ENCODE data around the gene IGSF21. TPM values are rescaled to one million over a fixed set of nuclear protein-coding genes. Genes with fewer than 3 reads are reported as not detected.

IGSF21 gene
- total RNA-seq, 4 donors from 2014 or later, result 1.2 to 19.1 (median 1.9) TPM; not detected in 1

GRCh38 chr1:18155881-18156385 is 48.3 kb downstream of the IGSF21 start:
- no peak for DNase-seq

GRCh38 chr1:18157352-18157751 is 49.8 kb downstream of the IGSF21 start:
- no peak for TF ChIP-seq CTCF (IDR thresholded peaks at IDR 0.05)
- no peak for TF ChIP-seq POLR2A (IDR thresholded peaks at IDR 0.05)
- intact Hi-C loops (cut with DNase I; ENCODE audit: low total_unique reads), result no loop called here
- Histone ChIP-seq H3K4me3 (no peak overlapping the region), H3K27me3 (no peaks in the 10 kb centered on the region), H3K9me3 (no peaks in the 10 kb centered on the region), H3K36me3 (no peaks in the 10 kb centered on the region), H3K27ac (no peak overlapping the region), H3K4me1 (no peaks in the 10 kb centered on the region)
- no peak for DNase-seq

More at GRCh38 chr1:18155881-18156385, 48.3 kb downstream of the IGSF21 start:
- H3K27ac ChIP-seq, result no peak overlapping the region
- no peak overlapping the region for H3K4me3 ChIP-seq
- no peaks in the 10 kb centered on the region for H3K4me1 ChIP-seq
- H3K9me3 ChIP-seq, result no peaks in the 10 kb centered on the region
- H3K36me3 ChIP-seq, result no peaks in the 10 kb centered on the region
- H3K27me3 ChIP-seq, result no peaks in the 10 kb centered on the region
- intact Hi-C loops (cut with DNase I; ENCODE audit: low total_unique reads), result no loop called here
- TF ChIP-seq POLR2A (IDR thresholded peaks at IDR 0.05), result no peak

DNA sequence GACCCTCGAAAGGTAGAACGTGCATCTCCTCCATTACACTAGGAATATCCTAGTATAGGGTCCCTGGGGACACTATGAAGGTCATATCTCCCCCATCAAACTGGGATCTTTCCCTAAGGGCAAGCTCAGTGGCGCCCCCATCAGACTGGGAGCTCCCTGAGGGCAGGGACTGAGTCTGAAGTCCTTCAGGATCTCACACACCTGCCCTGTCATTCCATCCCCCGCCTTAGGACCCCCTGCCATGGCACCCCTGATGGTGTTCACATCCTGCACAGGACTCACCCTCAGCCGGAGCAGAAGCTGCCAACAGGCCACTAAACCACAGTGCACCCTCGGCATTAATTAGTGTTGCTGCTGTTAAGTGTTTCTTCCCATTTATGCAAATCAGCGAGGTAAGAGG is 50.4 kb downstream of the IGSF21 start:
- Histone ChIP-seq H3K36me3 (no peaks in the 10 kb centered on the region), H3K27me3 (no peaks in the 10 kb centered on the region), H3K4me1 (no peaks in the 10 kb centered on the region), H3K4me3 (no peak overlapping the region), H3K9me3 (no peaks in the 10 kb centered on the region), H3K27ac (no peak overlapping the region)
- TF ChIP-seq CTCF (IDR thresholded peaks at IDR 0.05) (no peak), POLR2A (IDR thresholded peaks at IDR 0.05) (no peak)
- intact Hi-C loops (cut with DNase I; ENCODE audit: low total_unique reads), result no loop called here
- DNase-seq, result no peak

DNA sequence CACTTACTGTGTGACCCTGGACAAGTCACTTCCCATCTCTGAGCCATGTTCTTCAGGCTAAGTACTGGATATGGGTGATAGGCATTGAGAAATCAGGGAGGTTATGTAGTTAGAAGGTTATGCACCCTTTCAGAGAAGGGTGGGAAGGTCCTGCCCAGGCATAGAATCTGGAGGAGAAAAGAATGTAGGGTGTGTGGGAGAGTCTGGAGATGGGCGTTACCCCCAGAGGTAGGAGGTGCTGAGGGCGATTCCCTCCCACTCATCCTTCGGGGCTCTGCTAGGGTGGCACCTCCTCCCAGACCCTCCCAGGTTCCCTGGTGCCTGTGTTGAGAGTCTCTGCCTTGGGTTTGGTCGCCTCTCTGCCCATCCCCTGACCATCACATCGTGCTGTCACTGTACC is 51.1 kb downstream of the IGSF21 start:
- Histone ChIP-seq H3K27me3 (no peaks in the 10 kb centered on the region), H3K27ac (no peak overlapping the region), H3K36me3 (no peaks in the 10 kb centered on the region), H3K4me3 (no peak overlapping the region), H3K4me1 (no peaks in the 10 kb centered on the region), H3K9me3 (no peaks in the 10 kb centered on the region)
- intact Hi-C loops (cut with DNase I; ENCODE audit: low total_unique reads), result no loop called here
- DNase-seq, result no peak
- no peak for TF ChIP-seq POLR2A (IDR thresholded peaks at IDR 0.05)
- TF ChIP-seq CTCF (IDR thresholded peaks at IDR 0.05), result no peak

- H3K4me1 ChIP-seq, result no peaks in the 10 kb centered on the region
- H3K9me3 ChIP-seq, result no peaks in the 10 kb centered on the region
- no peaks in the 10 kb centered on the region for H3K36me3 ChIP-seq
- intact Hi-C loops (cut with DNase I; ENCODE audit: low total_unique reads), result no loop called here
- no peak overlapping the region for H3K4me3 ChIP-seq
- no peaks in the 10 kb centered on the region for H3K27me3 ChIP-seq
- no peak overlapping the region for H3K27ac ChIP-seq
- no peak for DNase-seq
- no peak for TF ChIP-seq CTCF (IDR thresholded peaks at IDR 0.05)
- TF ChIP-seq POLR2A (IDR thresholded peaks at IDR 0.05), result no peak
Measured at GRCh38 chr1:18160290-18160942, 52.8 kb downstream of the IGSF21 start.
